A375 (cell line): ENCODE data around the gene UBE2F. TPM values are rescaled to one million over a fixed set of nuclear protein-coding genes. Genes with fewer than 3 reads are reported as not detected.

Source experiments
- small RNA-seq: library from RNA; depleted of rRNA; stranded (forward); fragments of <200 nt; gene quantifications from one replicate; pipeline ENCODE3, GENCODE V24; 2014
- total RNA-seq: library from RNA; depleted of rRNA; stranded (reverse); fragments of >200 nt; shearing (Covaris generic); gene quantifications from 2 replicates; pipeline ENCODE4 v1.2.3, GENCODE V29; 2014; rRNA removed

The UBE2F gene
- 60.8 and 68.8 TPM in 2 replicates for total RNA-seq

DNA sequence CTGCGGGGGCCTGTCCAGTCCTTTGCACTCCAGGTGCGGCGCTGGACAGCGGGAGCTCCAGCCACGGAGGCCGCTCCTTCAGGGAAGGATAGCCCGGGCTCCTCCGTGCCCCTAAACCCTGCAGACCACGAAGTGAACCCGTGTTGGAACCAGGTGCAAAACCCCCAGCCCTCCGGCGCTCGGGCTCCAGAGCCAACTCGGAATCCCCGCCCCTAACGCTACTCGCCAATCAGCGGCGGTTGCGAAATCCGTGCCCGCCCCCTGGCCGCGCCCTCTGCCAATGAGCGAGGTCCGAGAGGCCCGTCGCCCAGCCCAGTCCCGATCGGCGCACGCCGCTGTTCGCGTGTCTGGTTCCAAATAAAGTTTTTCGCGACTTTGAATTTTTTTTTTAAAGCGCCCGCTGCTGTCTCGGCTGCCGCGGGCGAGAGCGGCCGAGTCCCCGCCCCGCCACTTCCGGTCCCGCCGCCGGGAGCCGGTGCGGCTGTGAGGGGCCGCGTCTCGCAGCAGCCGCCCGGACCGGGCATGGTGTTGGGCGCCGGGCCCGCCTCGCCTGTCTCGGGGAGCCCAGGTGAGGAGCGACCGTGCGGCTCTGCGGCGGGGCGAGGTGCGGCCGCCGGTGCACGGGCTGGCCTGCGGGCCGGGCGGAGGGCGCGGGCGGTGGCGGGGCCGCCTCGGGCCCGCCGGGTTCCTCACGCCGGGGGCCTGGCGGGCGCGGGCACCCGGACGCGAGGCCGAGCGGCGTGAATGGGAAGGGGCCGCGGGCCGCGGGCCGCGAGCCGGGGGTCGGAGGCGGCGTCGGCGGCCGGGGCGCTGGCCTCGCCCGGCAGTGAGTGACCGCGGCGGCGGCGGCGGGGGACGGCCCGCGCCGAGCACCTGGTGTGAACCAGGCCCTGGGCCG lies at the start of gene UBE2F:
TSS of gene UBE2F (plus strand) at position 450 of the 898 bp plus-strand sequence. CDS start 6,094 bp downstream, outside the sequence.

DNA sequence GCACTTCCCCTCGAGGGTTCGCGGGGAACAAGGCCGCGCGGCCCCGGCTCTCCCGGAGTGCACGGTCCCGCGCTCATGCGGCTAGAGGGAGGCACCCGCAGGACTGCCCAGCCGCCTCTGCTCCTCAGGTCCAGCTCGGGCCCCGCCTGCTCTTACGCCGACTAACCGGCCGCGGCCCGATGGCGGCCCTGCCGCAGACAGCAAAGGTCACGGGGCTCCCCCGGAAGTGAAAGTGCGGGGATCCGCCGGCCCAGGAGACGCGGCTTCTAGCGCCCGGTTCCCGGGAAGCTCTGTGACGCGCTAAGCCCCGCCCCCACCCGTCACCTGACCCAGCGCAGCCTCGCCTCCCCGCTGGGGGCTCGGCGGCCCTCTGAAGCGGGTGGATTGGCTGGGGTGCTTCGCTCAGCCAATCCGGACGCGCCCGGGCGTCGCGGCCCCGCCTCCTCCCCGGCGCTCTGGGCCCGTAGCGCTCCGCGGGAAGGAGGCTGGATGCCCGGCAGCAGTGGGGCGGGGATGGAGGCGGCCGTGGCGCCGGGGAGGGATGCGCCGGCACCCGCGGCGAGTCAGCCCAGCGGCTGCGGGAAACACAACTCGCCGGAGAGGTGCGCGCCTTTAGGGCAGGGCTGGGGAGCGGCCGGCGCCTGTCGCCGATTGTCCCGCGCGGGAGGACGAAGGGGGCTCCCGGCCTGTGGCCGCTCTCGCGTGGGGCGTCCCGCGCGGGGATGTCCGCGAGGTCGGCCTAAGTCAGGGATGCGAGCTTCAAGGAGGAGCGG lies 93.9 kb downstream of the UBE2F start, which contains the start of gene SCLY:
TSS of gene SCLY (plus strand) at position 460 of the 773 bp plus-strand sequence. CDS start at position 514, 54 bp downstream.

Small RNA genes within 50 kb of the gene (small RNA-seq; reads per million reads assigned to genes)
- gene RNU6-1333P = not detected

Other genes starting within 250 kb of the UBE2F start
- gene RBM44, start 168.2 kb upstream of the UBE2F start, total RNA-seq = 0.16 and 0.53 TPM in 2 replicates
- 96.5 and 109 TPM in 2 replicates for gene RAMP1, start 107.4 kb upstream of the UBE2F start, total RNA-seq
- gene SCLY, start 94.0 kb downstream of the UBE2F start, total RNA-seq = 37.2 and 43.1 TPM in 2 replicates
- 0.40 and 0.41 TPM in 2 replicates for gene ESPNL, start 133.3 kb downstream of the UBE2F start, total RNA-seq
- 0.04 and 0.08 TPM in 2 replicates for gene KLHL30, start 171.7 kb downstream of the UBE2F start, total RNA-seq
- 11.2 and 14.8 TPM in 2 replicates for gene ERFE, start 192.0 kb downstream of the UBE2F start, total RNA-seq
- 18.1 and 18.4 TPM in 2 replicates for gene ILKAP, start 236.7 kb downstream of the UBE2F start, total RNA-seq